Activated CD4-positive, CD25-positive, alpha-beta regulatory T cell treated with anti-CD3 and anti-CD28 coated beads, Interleukin-2, amount 50 U/mL, for 16 hours (primary cell): Measurements from ENCODE around the gene SLC6A19.

Experiments
- DNase-seq: peaks from one replicate; pipeline ENCODE4 v3.0.0-alpha.2; 2020; ENCODE audit warnings: low read depth, low spot score

SLC6A19 gene

GRCh38 chr5:1244255-1244654 is 42.9 kb downstream of the SLC6A19 start:
- no peak for DNase-seq

GRCh38 chr5:1244976-1245375 is 43.6 kb downstream of the SLC6A19 start:
- DNase-seq, result no peak

GRCh38 chr5:1245905-1246576 is 44.6 kb downstream of the SLC6A19 start:
- DNase-seq, result no peak

- no peak for DNase-seq
Observed at GRCh38 chr5:1246711-1247431, 45.5 kb downstream of the SLC6A19 start.

- no peak for DNase-seq
Observed at GRCh38 chr5:1247811-1248210, 46.4 kb downstream of the SLC6A19 start.

GRCh38 chr5:1249366-1250280 is 48.2 kb downstream of the SLC6A19 start:
- no peak for DNase-seq

- DNase-seq, result no peak
Observed at GRCh38 chr5:1251678-1252580, 50.5 kb downstream of the SLC6A19 start.

- no peak for DNase-seq
Observed at GRCh38 chr5:1252681-1253080, 51.3 kb downstream of the SLC6A19 start.

GRCh38 chr5:1253456-1254105 is 52.2 kb downstream of the SLC6A19 start:
- no peak for DNase-seq

GRCh38 chr5:1254196-1254595 is 52.8 kb downstream of the SLC6A19 start:
- DNase-seq, result no peak

GRCh38 chr5:1255081-1255561 is 53.7 kb downstream of the SLC6A19 start:
- DNase-seq, result no peak

- no peak for DNase-seq
Observed at GRCh38 chr5:1256776-1257175, 55.4 kb downstream of the SLC6A19 start.

- DNase-seq, result no peak
Observed at GRCh38 chr5:1257363-1257762, 56.0 kb downstream of the SLC6A19 start.

GRCh38 chr5:1257841-1258240 is 56.4 kb downstream of the SLC6A19 start:
- no peak for DNase-seq

GRCh38 chr5:1259806-1260480 is 58.5 kb downstream of the SLC6A19 start:
- no peak for DNase-seq

GRCh38 chr5:1261643-1262042 is 60.2 kb downstream of the SLC6A19 start:
- no peak for DNase-seq

- no peak for DNase-seq
Observed at GRCh38 chr5:1262381-1262780, 61.0 kb downstream of the SLC6A19 start.

- DNase-seq, result no peak
Observed at GRCh38 chr5:1264211-1264610, 62.8 kb downstream of the SLC6A19 start.

- no peak for DNase-seq
Observed at GRCh38 chr5:1265026-1265425, 63.6 kb downstream of the SLC6A19 start.
